Activated naive CD4-positive, alpha-beta T cell treated with anti-CD3 and anti-CD28 coated beads, Interleukin-2, amount 50 U/mL, for 72 hours (primary cell): ENCODE data around the gene TXNDC2. TPM values are rescaled to one million over a fixed set of nuclear protein-coding genes. Genes with fewer than 3 reads are reported as not detected.

Experiments used
- ATAC-seq, 2 donors: fragments of 150-1000 bp; cut with Tn5 transposase; 2 replicates each; pipeline ENCODE4 v1.10.0; 2021; ENCODE audit warnings: mild to moderate bottlenecking in 2 of 2, moderate library complexity in 2 of 2
- DNase-seq, 2 donors: peaks; one replicate each; pipeline ENCODE4 v3.0.0; 2021 to 2022; ENCODE audit warnings: low spot score in 2 of 2
- H3K27ac Mint-ChIP-seq, 2 donors: one replicate each; pipeline ENCODE4 v1.8.0; 2022; ENCODE audit warnings: mild to moderate bottlenecking in 2 of 2, mixed read lengths in 2 of 2
- H3K36me3 Mint-ChIP-seq, 2 donors: one replicate each; pipeline ENCODE4 v1.8.0; 2022; ENCODE audit warnings: mixed read lengths in 2 of 2
- H3K9me3 Mint-ChIP-seq, 2 donors: one replicate each; pipeline ENCODE4 v1.8.0; 2022; ENCODE audit warnings: mixed read lengths in 2 of 2
- total RNA-seq, 2 donors: library from RNA; stranded (reverse); gene quantifications; one replicate each; pipeline ENCODE4 v1.2.3, GENCODE V29; 2022

Gene TXNDC2
- total RNA-seq, 2 donors from 2014 or later, result not detected

DNA sequence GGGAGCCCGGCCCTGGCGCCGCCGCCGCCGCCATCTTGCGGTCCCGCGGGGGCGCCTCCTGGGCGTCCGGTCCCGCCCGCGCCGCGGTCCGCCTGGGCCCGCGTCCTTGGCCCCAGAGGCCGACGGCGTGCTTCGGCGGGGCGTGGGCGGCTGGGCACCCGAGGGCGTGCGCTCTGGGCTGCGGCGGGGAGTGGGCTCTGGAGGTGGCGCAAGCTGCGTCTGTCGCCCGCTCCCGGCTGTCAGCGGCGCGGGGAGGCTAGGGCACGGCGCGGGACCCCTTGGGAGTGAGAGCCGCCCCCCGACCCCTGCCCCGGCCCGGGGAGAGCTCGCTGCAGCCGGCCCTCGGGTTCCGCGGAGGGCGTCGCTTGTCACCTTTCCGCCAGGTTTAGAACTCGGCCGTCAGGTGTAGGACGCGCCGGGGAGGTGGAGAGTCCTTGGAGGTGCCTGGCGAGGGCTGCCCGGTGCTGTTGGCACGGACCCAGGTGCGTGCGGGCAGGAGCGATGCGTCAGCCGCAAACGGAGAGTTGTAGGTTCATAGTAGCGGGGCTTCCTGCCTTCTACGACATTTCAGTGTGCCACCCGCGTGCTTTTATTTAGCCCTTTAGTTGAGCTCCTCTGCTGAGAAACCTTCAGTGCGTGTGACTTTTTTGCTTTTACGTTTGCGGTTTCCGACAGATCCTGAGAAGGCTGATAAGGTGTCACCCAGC is 29.0 kb downstream of the TXNDC2 start:
- Mint-ChIP-seq H3K9me3 (peaks cover 0 to 7% of the 10 kb centered on the region in 2 donors), H3K27ac (peak overlapping the region; percentile 95)
- ATAC-seq, result peak; percentile 42 to 52

DNA sequence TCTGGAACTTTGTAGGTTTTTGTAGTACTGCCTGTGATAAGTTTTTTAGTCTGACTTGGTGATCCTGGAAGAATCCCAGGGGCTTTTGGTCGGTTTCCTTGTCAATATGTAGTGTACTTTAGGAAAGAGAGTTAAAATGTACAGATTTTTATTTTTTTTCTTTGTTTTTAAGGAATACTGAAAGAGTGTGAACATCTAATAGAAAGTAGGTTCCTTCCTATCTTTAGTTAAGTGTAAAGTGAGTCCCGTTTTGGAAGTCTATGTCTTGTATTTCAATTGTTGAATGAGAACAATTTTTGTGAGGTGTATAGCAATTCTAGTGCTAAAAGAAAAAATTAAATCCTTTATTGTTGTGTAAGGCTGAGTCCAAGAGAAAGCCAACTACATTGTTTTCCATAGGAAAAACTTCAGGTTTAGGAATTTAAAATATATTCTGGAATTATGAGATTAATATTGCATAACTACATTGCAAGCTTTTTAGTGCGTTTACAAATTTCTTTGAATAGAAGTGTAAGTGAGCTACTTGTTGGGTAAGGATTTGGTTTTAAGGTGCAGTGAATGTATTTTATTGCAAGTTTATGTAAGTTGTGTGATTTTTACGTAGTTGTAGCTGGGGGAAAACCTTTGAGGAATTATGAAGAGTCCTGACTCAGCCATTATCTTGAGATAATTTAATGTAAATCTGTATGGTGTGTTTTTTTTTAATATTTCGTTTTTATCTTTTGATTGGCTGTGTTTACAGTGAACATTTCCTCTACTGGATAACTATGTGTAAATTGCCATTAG is 29.7 kb downstream of the TXNDC2 start:
- no peak for DNase-seq
- H3K36me3 Mint-ChIP-seq, result peaks cover 12 to 29% of the 10 kb centered on the region in 2 donors
- ATAC-seq, result no peak
- peak overlapping the region; percentile 95 for H3K27ac Mint-ChIP-seq
- peaks cover 0 to 7% of the 10 kb centered on the region in 2 donors for H3K9me3 Mint-ChIP-seq

More for the DNA sequence above, 29.0 kb downstream of the TXNDC2 start:
- peak; percentile 77 to 92 for DNase-seq
- H3K36me3 Mint-ChIP-seq, result peaks cover 12 to 29% of the 10 kb centered on the region in 2 donors

GRCh38 chr18:9916077-9916639 is 30.4 kb downstream of the TXNDC2 start:
- Mint-ChIP-seq H3K36me3 (peaks cover 12 to 29% of the 10 kb centered on the region in 2 donors), H3K27ac (peak overlapping the region; percentile 95), H3K9me3 (peaks cover 0 to 7% of the 10 kb centered on the region in 2 donors)
- ATAC-seq (peak in 1 of 2 donors; percentile 5), DNase-seq (no peak)

GRCh38 chr18:9916808-9917207 is 31.0 kb downstream of the TXNDC2 start:
- DNase-seq (no peak), ATAC-seq (no peak)
- Mint-ChIP-seq H3K9me3 (peaks cover 0 to 7% of the 10 kb centered on the region in 2 donors), H3K36me3 (peaks cover 12 to 29% of the 10 kb centered on the region in 2 donors), H3K27ac (peak overlapping the region; percentile 95)

DNA sequence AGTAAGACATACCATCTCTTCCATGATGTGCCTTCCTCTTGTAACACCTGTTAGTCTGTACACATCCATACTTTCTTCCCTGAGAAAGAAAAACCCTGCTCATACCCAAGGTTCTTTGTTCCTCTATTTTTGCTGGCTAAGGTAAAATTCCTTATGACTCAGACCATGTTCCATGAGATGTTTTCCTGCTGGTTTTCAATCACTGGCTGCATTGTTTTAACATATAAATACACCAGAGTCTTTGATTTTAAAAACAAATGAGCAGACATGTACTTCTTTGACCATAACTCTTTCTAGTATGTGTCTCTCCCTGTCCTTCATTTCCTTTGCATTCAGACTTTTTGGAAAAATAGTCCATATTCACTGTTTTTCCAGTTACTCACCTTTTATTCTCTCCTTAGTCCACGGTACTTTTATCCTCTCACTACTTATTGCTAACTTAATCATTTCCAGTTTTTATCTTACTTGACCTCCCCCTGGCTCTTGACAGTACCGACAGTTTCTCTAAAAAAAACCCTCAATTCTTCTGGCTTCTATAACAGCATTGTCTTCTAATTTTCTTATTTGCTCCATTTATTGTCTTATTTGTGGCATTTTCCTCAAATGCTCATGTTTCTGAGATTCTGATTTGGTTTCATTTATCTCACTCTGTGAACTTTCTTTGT is 32.4 kb downstream of the TXNDC2 start:
- DNase-seq, result no peak
- no peak for ATAC-seq
- H3K27ac Mint-ChIP-seq, result no peak overlapping the region
- H3K9me3 Mint-ChIP-seq, result no peaks in the 10 kb centered on the region
- H3K36me3 Mint-ChIP-seq, result peaks cover 5 to 20% of the 10 kb centered on the region in 2 donors

GRCh38 chr18:9919564-9920232 is 33.9 kb downstream of the TXNDC2 start:
- ATAC-seq, result no peak
- no peaks in the 10 kb centered on the region for H3K9me3 Mint-ChIP-seq
- peaks cover 5 to 15% of the 10 kb centered on the region in 2 donors for H3K36me3 Mint-ChIP-seq
- no peak overlapping the region for H3K27ac Mint-ChIP-seq
- no peak for DNase-seq

DNA sequence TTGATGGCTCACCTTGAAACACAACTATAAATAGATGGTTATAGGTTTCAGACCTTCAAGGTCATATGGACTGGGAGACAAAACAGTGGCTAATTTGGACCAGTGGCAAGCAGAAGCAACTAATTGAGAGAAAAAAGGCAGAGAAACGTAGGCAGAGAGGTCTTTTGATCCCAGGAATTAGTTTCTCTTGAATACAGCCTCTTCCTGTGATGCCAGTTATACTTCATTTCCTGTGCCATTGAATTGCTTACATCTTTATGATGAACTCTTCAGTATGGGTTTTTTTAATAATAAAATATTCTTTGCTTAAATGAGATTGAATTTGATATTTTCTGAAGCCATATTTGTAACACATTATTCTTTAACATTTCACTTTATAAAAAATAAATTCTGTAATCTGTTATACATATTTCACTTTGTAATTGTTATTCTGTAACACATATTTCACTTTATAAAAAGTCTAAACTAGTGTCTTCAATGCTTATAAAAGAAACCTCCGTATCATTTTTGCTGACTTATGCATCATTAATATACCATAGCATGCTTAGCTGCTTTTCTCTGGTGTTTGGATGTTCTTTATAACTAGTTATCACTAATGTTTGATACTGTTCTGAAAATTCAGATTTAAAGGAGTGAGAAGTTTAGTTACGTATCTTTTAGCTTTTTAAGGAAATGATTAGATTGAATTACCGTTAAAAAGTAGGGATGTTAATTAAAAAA is 37.0 kb downstream of the TXNDC2 start:
- Mint-ChIP-seq H3K36me3 (no peaks in the 10 kb centered on the region), H3K27ac (no peak overlapping the region), H3K9me3 (no peaks in the 10 kb centered on the region)
- no peak for ATAC-seq
- no peak for DNase-seq

GRCh38 chr18:9924371-9924943 is 38.7 kb downstream of the TXNDC2 start:
- ATAC-seq (no peak), DNase-seq (no peak)
- no peak overlapping the region for H3K27ac Mint-ChIP-seq
- no peaks in the 10 kb centered on the region for H3K36me3 Mint-ChIP-seq
- H3K9me3 Mint-ChIP-seq, result no peaks in the 10 kb centered on the region

- DNase-seq, result no peak
- no peaks in the 10 kb centered on the region for H3K9me3 Mint-ChIP-seq
- no peak for ATAC-seq
- no peaks in the 10 kb centered on the region for H3K36me3 Mint-ChIP-seq
- no peak overlapping the region for H3K27ac Mint-ChIP-seq
Observed at GRCh38 chr18:9925369-9925768, 39.6 kb downstream of the TXNDC2 start.

DNA sequence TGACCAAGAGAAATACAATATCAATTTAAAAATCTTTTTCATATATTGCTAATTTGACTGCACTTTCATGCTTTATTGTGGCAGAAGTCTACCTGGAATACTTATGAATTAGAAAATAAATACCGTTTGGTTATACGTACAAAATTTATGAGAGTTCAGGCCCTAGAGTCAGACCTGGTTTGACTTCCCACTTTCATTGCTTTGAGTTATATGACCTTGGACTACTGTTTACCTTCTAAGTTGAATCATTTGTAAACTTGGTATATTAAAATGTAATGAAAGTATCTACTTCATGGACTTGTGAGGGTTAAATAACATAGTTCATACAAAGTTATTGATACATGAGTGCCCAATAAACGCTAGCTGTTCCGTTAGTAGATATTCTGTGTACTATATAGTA is 40.0 kb downstream of the TXNDC2 start:
- Mint-ChIP-seq H3K9me3 (no peaks in the 10 kb centered on the region), H3K36me3 (no peaks in the 10 kb centered on the region), H3K27ac (no peak overlapping the region)
- no peak for DNase-seq
- no peak for ATAC-seq

- ATAC-seq (peak; percentile 43 to 64), DNase-seq (no peak)
- H3K27ac Mint-ChIP-seq, result no peak overlapping the region
- no peaks in the 10 kb centered on the region for H3K36me3 Mint-ChIP-seq
- H3K9me3 Mint-ChIP-seq, result no peaks in the 10 kb centered on the region
Observed at GRCh38 chr18:9926223-9926894, 40.6 kb downstream of the TXNDC2 start.

- no peak for DNase-seq
- peak overlapping the region in 1 of 2 donors; percentile 26 for H3K27ac Mint-ChIP-seq
- peaks cover 0 to 5% of the 10 kb centered on the region in 2 donors for H3K36me3 Mint-ChIP-seq
- ATAC-seq, result no peak
- no peaks in the 10 kb centered on the region for H3K9me3 Mint-ChIP-seq
Observed at GRCh38 chr18:9926977-9927376, 41.2 kb downstream of the TXNDC2 start.

DNA sequence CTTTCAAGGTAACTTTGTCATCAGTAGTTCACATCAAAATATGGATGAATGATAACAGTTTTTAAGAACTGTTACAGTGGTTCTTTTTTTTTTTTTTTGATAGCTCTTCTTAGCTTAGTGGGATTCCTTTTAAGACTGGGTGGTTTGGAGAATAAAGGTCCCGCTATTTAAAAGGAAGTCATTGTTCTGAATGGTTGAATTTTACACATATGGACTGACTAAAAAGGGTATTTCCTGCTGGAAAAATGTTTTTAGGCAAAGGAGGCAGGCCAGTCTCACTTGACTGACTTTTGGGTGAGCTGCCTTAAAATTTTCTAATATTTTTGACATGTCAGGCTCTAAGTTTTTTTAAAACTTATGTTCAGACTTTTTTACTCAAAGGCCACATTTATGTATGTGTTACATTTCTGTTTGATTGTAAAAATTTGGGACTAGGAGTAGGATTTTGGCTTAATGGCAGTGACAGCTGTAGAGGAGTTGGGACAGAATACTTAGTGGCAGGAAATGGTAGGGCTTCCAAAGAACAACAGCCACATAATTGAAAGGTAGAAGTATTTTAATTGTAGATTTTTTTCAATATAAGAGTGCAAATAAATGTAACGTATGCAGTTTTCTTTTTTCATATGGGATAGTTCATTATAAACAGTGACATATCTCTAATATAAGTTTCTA is 41.8 kb downstream of the TXNDC2 start:
- H3K9me3 Mint-ChIP-seq, result no peaks in the 10 kb centered on the region
- peaks cover 0 to 10% of the 10 kb centered on the region in 2 donors for H3K36me3 Mint-ChIP-seq
- ATAC-seq, result no peak
- peak overlapping the region; percentile 26 to 73 for H3K27ac Mint-ChIP-seq
- DNase-seq, result no peak

DNA sequence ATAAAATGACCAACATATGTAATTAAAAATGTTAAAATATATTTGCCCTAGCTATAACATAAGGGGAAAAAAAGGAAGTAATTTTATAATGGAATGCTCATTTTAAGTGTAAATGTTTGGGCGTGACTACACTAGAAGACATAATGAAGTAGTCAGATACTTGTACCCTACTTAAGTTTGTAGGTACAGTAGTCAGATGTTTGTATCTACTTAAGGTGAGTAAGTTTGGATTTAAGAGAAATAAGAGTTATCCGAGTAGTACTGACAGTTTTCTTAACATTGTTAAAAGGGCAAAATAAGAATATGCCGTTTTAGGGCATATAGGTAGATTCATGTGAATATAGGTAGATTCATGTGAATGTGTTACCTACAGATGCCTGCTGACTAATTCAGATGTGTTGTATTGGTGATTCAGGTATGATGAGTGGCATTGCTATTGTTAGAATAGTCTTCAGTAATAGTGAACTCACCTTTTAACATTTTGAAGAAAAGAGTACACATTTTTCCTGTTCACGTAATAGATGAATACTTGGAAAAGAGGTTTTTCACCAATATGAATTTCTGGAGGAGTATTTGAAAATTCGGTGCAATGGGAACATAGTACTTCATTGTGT is 43.0 kb downstream of the TXNDC2 start:
- no peak for ATAC-seq
- Mint-ChIP-seq H3K27ac (peak overlapping the region in 1 of 2 donors; percentile 44), H3K36me3 (peaks cover 0 to 12% of the 10 kb centered on the region in 2 donors), H3K9me3 (no peaks in the 10 kb centered on the region)
- no peak for DNase-seq
